CD14-positive monocyte (primary cell): Measurements from ENCODE around the gene TIMP1. TPM values are rescaled to one million over a fixed set of nuclear protein-coding genes. Genes with fewer than 3 reads are reported as not detected.

ENCODE experiments used
- DNase-seq, 3 donors: peaks; one replicate each; pipeline ENCODE4 v3.0.0-alpha.2; 2011 to 2022
- H2AFZ ChIP-seq: 2 replicates; pipeline ENCODE4 v1.6.0; 2012; ENCODE audit warnings: mild to moderate bottlenecking, low read depth, low read length, inconsistent platforms; ENCODE audit not compliant: insufficient read depth, poor library complexity, severe bottlenecking
- H3K27ac ChIP-seq, 2 donors: 1 replicate in 1 of 2; 2 replicates in 1 of 2; pipeline ENCODE4 v1.5.1; 2012 to 2013; ENCODE audit warnings: low read length in 2 of 2, control low read depth in 1 of 2, inconsistent platforms in 1 of 2, low read depth in 1 of 2, mild to moderate bottlenecking in 1 of 2
- H3K27me3 ChIP-seq, 2 donors: one replicate each; pipeline versions ENCODE4 v1.6.0 to v1.6.1; 2011 to 2013; ENCODE audit warnings: low read length in 2 of 2; ENCODE audit not compliant: control insufficient read depth in 2 of 2, insufficient read depth in 2 of 2
- H3K36me3 ChIP-seq, 2 donors: replicated peaks in 1 of 2; 1 replicate in 1 of 2; 2 replicates in 1 of 2; pipeline versions ENCODE4 v1.5.1 to v1.6.1; 2012 to 2013; ENCODE audit warnings: low read length in 2 of 2, control low read depth in 1 of 2, inconsistent platforms in 1 of 2, mild to moderate bottlenecking in 1 of 2; ENCODE audit not compliant: insufficient read depth in 2 of 2, control insufficient read depth in 1 of 2
- H3K4me1 ChIP-seq, 2 donors: 1 replicate in 1 of 2; 2 replicates in 1 of 2; pipeline versions ENCODE4 v1.5.1 to v1.6.1; 2012 to 2013; ENCODE audit warnings: low read length in 2 of 2, control low read depth in 1 of 2, inconsistent platforms in 1 of 2, mild to moderate bottlenecking in 1 of 2, moderate library complexity in 1 of 2; ENCODE audit not compliant: insufficient read depth in 2 of 2, control insufficient read depth in 1 of 2
- H3K4me2 ChIP-seq: replicated peaks from 2 replicates; pipeline ENCODE3; 2012; ENCODE audit warnings: low read length, moderate library complexity, mild to moderate bottlenecking; ENCODE audit not compliant: poor library complexity, severe bottlenecking; ENCODE audit errors: extremely low read depth
- H3K4me3 ChIP-seq, 3 experiments: fragments of 200-600 bp in 1 of 3; sonication (generic) in 1 of 3; replicated peaks in 1 of 3; 1 replicate in 2 of 3; 2 replicates in 1 of 3; pipeline ENCODE4 v1.5.1; 2011 to 2013; ENCODE audit warnings: low read length in 3 of 3, mild to moderate bottlenecking in 3 of 3, control low read depth in 2 of 3, low read depth in 2 of 3, inconsistent platforms in 1 of 3, moderate library complexity in 1 of 3
- H3K79me2 ChIP-seq: 2 replicates; pipeline ENCODE4 v1.6.0; 2012; ENCODE audit warnings: mild to moderate bottlenecking, control low read depth, inconsistent platforms, low read length, moderate library complexity; ENCODE audit not compliant: insufficient read depth
- H3K9ac ChIP-seq: 2 replicates; pipeline ENCODE4 v1.6.0; 2017; ENCODE audit warnings: low read length, mild to moderate bottlenecking; ENCODE audit not compliant: insufficient read depth, poor library complexity, severe bottlenecking
- H3K9me3 ChIP-seq, 2 donors: replicated peaks in 1 of 2; 1 replicate in 1 of 2; 2 replicates in 1 of 2; pipeline versions ENCODE4 v1.5.1 to v1.6.1; 2012 to 2013; ENCODE audit warnings: low read length in 2 of 2, control low read depth in 1 of 2; ENCODE audit not compliant: control insufficient read depth in 1 of 2, insufficient read depth in 1 of 2
- H4K20me1 ChIP-seq: 2 replicates; pipeline ENCODE4 v1.6.0; 2012; ENCODE audit warnings: mild to moderate bottlenecking, low read length, control low read depth, moderate library complexity; ENCODE audit not compliant: insufficient read depth
- H3K27ac Mint-ChIP-seq, 7 donors: one replicate each; pipeline ENCODE4 v1.8.0; 2020; ENCODE audit warnings: mild to moderate bottlenecking in 7 of 7, mixed read lengths in 7 of 7, moderate library complexity in 6 of 7, inconsistent platforms in 2 of 7
- H3K27me3 Mint-ChIP-seq, 3 donors: one replicate each; pipeline ENCODE4 v1.8.0; 2021 to 2022; ENCODE audit warnings: low read depth in 3 of 3, mild to moderate bottlenecking in 3 of 3, mixed read lengths in 3 of 3, moderate library complexity in 3 of 3, inconsistent platforms in 1 of 3
- H3K36me3 Mint-ChIP-seq, 2 donors: one replicate each; pipeline ENCODE4 v1.8.0; 2020; ENCODE audit warnings: mixed read lengths in 2 of 2, inconsistent platforms in 1 of 2, mild to moderate bottlenecking in 1 of 2
- H3K4me1 Mint-ChIP-seq: one replicate; pipeline ENCODE4 v1.8.0; 2020; ENCODE audit warnings: mild to moderate bottlenecking, mixed read lengths
- H3K4me3 Mint-ChIP-seq, 2 donors: one replicate each; pipeline ENCODE4 v1.8.0; 2020; ENCODE audit warnings: mild to moderate bottlenecking in 2 of 2, mixed read lengths in 2 of 2, moderate library complexity in 1 of 2
- H3K9me3 Mint-ChIP-seq, 7 donors: one replicate each; pipeline ENCODE4 v1.8.0; 2020 to 2022; ENCODE audit warnings: mixed read lengths in 7 of 7, mild to moderate bottlenecking in 6 of 7, moderate library complexity in 6 of 7, inconsistent platforms in 2 of 7
- WGBS: methylation state at CpG from one replicate; pipeline ENCODE4 v1.1.5; 2013; ENCODE audit warnings: missing lambda C conversion rate; ENCODE audit not compliant: insufficient coverage; 5-methylcytosine and 5-hydroxymethylcytosine counted together
- intact Hi-C, 2 donors: fragments of 100-400 bp; cut with micrococcal nuclease; formaldehyde crosslinking; loops; one replicate each; pipeline versions ENCODE4 v1.15.0 to v1.15.1; 2023
- polyA plus RNA-seq, 3 donors: library from polyadenylated mRNA; depleted of rRNA in 1 of 3; unstranded in 2 of 3; stranded (reverse) in 1 of 3; fragments of 300-500 nt in 2 of 3; fragments of >200 nt in 1 of 3; fragmentation: Illumina TruSeq in 2 of 3; gene quantifications; 1 replicate in 2 of 3; 2 replicates in 1 of 3; pipeline ENCODE4 v1.2.3, GENCODE V29; 2012 to 2021
- TF ChIP-seq, protein P1 (sequence below): fragments of 200-600 bp; IDR thresholded peaks from one replicate; pipeline ENCODE4 v1.8.0; 2022; ENCODE audit warnings: antibody characterized with exemption, mild to moderate bottlenecking

Gene TIMP1
- polyA plus RNA-seq, 3 donors = 591 to 682 (median 632) TPM

DNA sequence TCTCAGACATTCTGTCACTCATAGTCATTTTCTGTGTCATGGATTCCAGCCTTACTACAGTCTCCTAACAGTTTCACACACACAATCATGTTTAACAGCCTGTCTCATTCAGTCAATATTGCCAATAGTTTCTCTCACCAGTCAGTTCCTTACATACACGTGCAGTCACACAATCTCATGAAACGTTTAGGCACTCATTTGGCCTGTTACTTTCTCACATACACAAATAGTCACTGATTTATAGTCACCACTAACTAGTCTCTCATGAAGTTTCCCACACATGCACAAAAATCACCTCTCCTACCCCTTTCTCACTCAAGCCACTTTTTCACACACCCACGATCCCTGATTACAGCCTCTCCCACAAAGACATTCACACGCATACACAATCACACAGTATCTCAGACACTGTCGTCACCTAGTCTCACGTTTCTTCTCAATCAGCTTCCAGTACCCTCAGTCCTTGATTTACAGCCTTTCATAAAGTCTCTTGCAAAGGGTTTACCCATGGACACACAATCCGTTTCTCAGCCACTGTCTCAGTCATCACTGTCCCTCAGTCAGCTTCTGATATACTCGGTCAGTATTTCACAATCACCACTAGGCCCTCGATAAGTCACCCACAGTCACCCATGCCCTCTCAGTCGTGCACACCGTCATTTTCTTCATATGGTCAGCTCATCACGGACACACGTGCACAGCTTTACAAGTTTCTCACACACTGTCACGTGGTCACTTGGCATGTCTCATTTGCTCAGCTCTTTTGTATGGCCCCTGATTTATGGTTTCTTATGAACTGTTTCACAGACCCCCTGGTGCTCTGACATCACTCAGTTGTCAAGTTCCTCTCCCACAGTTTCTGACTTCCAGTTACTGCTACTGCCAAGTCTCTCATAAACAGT is 51.7 kb downstream of the TIMP1 start:
- Histone ChIP-seq H3K27me3 (no peaks in the 10 kb centered on the region), H3K79me2 (peaks cover 22% of the 10 kb centered on the region), H3K4me1 (peaks cover 81 to 83% of the 10 kb centered on the region in 2 donors), H3K9ac (peak overlapping the region; percentile 74), H4K20me1 (no peaks in the 10 kb centered on the region), H3K9me3 (no peaks in the 10 kb centered on the region), H3K4me2 (peak overlapping the region; percentile 31), H2AFZ (no peak overlapping the region), H3K27ac (peak overlapping the region; percentile 91 to 96), H3K4me3 (peak overlapping the region in 2 of 3 experiments; percentile 30 to 41), H3K36me3 (peaks cover 4 to 7% of the 10 kb centered on the region in 2 donors)
- H3K4me1 Mint-ChIP-seq = peaks cover 42% of the 10 kb centered on the region
- intact Hi-C loops = loop anchor here (5.0 kb wide), 2 partner anchors 52 to 57 kb away; partner anchors contain the start of gene TIMP1 (in 1 of the 2)
- peaks cover 8 to 11% of the 10 kb centered on the region in 2 donors for H3K36me3 Mint-ChIP-seq
- peaks cover 0 to 3% (median 2%) of the 10 kb centered on the region in 3 donors for H3K27me3 Mint-ChIP-seq
- H3K27ac Mint-ChIP-seq = no peak overlapping the region
- H3K4me3 Mint-ChIP-seq = no peak overlapping the region
- TF ChIP-seq, protein P1, sequence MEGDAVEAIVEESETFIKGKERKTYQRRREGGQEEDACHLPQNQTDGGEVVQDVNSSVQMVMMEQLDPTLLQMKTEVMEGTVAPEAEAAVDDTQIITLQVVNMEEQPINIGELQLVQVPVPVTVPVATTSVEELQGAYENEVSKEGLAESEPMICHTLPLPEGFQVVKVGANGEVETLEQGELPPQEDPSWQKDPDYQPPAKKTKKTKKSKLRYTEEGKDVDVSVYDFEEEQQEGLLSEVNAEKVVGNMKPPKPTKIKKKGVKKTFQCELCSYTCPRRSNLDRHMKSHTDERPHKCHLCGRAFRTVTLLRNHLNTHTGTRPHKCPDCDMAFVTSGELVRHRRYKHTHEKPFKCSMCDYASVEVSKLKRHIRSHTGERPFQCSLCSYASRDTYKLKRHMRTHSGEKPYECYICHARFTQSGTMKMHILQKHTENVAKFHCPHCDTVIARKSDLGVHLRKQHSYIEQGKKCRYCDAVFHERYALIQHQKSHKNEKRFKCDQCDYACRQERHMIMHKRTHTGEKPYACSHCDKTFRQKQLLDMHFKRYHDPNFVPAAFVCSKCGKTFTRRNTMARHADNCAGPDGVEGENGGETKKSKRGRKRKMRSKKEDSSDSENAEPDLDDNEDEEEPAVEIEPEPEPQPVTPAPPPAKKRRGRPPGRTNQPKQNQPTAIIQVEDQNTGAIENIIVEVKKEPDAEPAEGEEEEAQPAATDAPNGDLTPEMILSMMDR = no peak
- DNase-seq = peak; percentile 85 to 97 (median 88)
- H3K9me3 Mint-ChIP-seq = peaks cover 0 to 8% (median 2%) of the 10 kb centered on the region in 7 donors
- 48% methylated on average over 10 of the region's 14 CpGs for WGBS

- Histone ChIP-seq H4K20me1 (no peaks in the 10 kb centered on the region), H3K79me2 (peaks cover 18% of the 10 kb centered on the region), H3K4me3 (no peak overlapping the region), H3K4me2 (peak overlapping the region; percentile 9), H3K9ac (peak overlapping the region; percentile 19), H3K27ac (peak overlapping the region; percentile 91 to 96), H3K9me3 (no peaks in the 10 kb centered on the region), H2AFZ (no peak overlapping the region), H3K36me3 (peaks cover 14 to 18% of the 10 kb centered on the region in 2 donors), H3K27me3 (no peaks in the 10 kb centered on the region), H3K4me1 (peaks cover 79 to 81% of the 10 kb centered on the region in 2 donors)
- Mint-ChIP-seq H3K27me3 (peaks cover 0 to 3% (median 2%) of the 10 kb centered on the region in 3 donors), H3K27ac (no peak overlapping the region), H3K9me3 (peaks cover 3 to 19% (median 7%) of the 10 kb centered on the region in 7 donors), H3K36me3 (peaks cover 18 to 19% of the 10 kb centered on the region in 2 donors), H3K4me3 (no peak overlapping the region), H3K4me1 (peaks cover 38% of the 10 kb centered on the region)
- intact Hi-C loops = loop anchor here (5.0 kb wide), 3 partner anchors 53 to 73 kb away; partner anchors contain the start of genes ARAF (in 1 of the 2) and TIMP1 (in 1 of the 2)
- DNase-seq = peak in 1 of 3 donors; percentile 30
- TF ChIP-seq, protein P1 = no peak
- 100% methylated on average over 1 of the region's 16 CpGs for WGBS
These were observed 52.8 kb downstream of the TIMP1 start for GRCh38 chrX:47634871-47635575.
